ENCODE data around the gene ANGEL1.

ANGEL1 gene

DNA sequence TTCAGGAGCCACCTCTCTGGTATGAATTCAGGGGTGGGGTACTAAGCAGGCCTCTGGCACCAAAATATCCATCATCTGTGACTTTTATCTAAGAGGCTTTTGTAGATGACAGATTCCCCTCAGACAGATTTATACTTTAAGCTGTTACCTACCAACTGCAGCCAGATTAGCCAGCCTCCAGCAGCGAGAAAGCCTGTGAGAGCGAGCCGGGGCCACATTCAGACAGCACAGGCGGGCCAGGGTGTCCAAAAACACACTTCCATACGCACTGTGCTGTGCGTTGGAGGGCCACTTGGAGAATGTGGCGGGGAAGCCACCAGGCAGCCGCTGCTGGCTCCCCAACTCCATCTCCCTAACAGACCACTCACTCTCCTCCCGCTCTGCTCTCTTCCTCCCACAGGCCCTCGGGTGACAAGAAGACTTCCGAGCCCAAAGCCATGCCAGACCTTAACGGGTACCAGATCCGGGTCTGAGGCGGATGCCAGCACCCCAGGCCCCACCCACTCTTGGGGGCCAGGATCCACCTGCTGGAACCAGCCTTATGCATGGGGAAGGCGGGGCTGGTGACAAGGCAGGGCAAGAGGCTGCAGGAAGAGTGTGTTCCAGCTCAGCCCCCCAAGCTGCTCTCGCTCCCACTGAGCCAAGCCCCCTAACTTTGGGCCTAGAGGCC, 34.0 kb downstream of the ANGEL1 start:
- FAIRE-seq = no peak

DNA sequence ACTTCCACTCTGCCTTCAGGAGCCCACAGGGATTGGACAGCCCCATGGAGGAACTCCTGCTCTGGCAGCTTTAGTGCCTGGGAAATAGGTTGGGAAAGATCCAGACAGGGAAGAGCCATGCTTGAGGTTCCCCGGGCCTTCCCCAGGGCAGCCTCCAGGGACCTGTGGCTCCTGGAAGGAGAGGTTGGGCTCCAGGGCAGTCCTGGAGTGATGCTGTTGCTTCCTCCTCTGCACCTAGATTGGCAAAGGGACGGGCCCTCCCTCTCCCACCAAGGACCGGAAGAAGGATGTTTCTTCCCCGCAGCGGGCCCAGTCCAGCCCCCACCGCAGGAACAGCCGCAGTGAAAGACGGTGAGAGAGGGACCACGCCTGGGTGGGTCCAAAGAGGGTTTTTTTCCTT, 35.0 kb downstream of the ANGEL1 start:
- no peak for FAIRE-seq

DNA sequence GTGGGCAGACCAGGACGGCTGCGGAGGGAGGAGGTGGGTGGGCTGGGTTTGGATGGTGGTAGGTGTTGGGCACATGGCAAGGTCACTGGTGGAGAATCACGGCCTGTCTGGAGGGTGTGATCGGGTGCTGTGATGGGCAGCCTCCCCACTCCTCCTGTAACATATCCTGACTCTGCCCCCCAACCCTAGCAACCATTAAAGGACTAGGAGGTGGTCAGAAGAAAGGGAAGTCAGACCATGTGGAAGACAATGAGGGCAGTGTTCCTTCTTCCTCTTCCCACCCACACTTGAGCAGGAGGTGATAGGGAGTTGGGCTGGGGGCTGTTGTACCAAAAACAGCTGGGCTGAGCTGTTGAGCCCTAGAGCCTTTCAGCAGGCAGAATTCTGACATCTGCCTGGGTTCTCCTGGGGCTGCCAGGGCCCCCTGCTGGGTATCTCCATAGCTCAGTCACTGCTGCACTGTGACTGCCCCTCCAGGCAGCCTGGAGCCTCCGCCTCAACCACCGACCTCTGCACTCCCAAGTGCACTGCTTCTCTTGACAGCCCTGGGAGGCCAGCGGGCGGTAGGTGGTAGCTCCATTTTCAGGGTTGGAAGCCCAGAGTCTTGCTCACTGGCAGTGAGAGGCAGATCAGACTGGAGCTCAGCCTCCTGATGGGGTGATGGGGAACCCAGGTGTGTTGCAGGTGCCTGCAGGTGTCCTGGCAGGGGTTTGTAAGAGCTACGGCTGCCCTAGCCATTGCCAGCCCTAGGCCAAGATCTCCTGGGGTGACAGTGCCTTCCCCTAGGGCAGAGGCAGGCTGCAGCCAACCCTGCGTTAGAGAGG, 36.0 kb downstream of the ANGEL1 start:
- FAIRE-seq = no peak

GRCh38 chr14:76775695-76776427, 36.8 kb downstream of the ANGEL1 start:
- no peak for FAIRE-seq

DNA sequence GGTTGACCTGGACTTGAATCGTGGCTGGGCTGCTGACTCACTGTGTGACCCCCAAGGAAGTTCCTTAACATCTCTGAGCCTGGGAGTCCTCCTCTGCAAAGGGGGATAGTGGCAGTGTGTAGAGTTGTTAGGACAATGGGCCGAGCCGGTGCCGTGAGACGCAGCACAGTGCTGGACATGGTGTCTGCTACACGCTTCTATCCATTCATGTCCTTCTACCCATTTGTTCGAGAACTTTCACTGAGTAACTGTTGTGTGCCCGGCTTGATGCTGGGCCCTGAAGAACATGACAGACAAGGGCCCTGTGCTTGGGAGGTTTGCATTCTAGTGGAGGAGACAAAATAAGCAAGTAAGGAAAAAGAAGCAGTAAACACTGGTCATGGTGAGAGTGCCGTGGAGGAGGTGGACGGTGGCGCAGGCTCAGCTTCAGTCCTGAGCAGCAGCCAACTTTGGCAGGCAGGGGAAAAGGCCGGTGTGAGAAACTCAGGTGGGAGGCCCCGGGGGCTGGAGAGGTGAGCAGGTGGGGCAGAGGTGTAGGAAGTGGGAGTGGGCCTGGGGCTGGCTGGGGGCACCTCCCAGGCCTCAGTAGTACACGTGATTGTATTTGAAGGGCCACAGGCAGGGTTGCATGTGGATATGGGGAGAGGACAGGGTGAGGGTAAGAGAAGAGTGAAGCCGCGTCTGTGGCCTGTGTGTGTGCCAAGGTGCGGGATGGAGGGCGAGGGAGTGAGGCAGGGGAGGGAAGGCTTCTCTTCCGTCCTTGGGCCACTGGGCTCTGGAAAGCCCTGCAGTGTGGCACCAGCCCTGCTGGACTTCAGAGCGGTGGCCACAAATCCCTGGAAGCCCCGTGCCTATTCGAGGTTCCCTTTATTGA, 37.6 kb downstream of the ANGEL1 start:
- FAIRE-seq = no peak

GRCh38 chr14:76773956-76774820, 38.5 kb downstream of the ANGEL1 start:
- no peak for FAIRE-seq

DNA sequence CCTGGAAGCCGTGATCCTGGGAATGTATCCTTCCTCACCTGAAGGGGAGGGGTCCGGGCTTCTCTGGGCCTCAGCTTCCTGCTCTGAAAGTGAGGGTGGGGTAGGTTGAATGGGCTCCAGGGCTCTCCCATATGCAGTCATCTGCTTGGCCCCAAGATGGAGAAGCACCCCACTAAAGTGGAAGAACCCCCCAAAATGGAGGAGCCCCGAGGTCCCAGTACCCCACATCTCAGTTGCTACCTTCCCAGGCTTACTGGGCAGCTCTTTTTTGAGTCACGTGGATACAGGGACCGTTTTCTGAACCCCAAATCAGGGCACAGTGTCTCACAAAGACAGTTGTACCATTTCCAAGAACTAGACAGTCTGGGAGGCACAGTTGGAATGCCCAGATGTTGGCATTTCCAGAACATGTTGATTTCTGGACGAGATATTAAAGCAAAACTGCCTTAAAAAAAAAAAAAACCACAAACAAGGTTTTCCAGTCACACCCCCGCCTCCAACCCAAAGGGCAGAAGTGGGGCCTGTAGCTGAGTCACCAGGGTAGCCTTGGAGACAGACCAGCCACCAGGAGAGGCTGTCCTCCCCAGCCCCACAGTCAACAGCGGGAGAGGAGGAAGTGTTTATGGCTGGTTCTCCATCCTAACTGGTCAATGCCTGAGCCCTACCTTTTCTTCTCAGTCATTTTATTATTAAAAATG, 39.3 kb downstream of the ANGEL1 start:
- FAIRE-seq = peak; percentile 9

- FAIRE-seq = no peak
Observed at GRCh38 chr14:76772300-76773187, 40.1 kb downstream of the ANGEL1 start.

- FAIRE-seq = no peak
Observed at GRCh38 chr14:76771437-76771980, 41.2 kb downstream of the ANGEL1 start.

DNA sequence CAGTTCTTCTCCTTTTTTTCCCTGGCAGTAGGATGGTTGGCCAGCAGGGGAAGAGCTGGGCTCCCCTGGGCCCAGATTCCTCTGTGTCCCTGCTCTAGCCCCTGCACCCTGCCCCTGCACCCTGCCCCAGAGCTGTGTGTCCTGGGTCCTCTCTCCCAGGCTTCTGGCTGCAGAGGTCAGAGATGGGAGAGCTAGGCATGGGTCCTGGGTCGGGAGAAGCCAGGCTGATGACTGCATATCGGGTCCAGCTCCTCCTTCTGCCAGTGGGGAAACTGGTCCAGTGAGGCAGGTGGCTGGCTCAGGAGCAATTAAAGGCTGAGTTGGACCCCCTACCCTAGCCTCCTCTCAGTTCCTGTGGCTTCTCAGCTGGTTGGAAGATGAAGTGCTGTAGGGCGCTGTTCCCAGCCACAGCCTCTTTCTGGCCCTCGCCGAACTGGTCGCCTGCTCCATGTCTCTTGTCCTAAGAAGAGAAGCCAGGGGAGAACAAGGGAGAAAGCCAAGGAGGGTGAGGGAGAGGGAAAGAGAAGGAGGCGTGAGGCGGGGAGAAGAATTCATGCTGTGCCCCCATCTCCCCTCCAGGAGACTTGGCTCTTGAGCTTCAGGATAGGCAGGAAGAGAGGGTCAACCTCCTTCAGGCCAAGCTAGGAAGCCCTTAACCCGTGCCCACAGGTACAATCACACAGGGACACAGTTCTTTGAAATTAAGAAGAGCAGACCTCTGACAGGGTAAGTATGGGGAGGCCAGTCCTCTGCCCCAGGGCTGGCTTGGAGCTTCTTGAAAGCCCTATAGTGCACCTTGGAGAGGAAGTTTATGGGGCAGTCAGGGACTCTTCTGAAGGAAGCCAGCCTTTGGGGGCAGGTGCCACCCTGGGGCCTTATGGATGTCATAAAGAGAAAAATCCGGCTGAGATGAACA, 41.9 kb downstream of the ANGEL1 start:
- FAIRE-seq = no peak

DNA sequence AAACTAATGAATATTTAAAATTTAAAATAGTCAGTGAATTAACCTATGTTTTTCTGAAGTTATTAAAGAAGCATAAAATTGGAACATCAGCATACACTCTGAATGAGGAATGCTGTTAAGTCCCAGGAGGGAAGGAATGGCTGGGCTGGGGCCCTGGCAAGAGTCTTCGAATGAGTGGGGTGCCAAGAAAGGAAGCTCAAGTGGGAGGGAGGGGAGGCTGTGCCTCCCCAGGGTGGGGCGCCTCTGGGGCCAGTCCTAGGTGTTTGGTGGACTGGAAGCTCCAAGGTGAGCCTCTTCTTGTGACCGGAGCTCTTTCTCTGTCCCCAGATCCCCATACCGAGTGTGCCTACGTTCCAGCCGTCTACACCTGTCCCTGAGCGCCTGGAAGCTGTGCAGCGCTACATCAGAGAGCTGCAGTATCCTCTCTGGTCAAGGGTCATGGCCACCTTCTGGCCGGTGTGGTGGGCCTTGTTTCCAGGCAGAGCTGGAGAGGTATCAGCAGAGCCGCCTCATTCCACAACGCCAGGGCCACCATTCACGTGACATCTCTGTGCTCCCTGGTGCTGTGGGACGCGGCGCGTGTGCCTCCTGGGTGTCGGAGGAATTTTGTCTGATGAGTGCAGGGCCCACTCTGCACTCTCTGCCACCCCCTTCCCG, 42.9 kb downstream of the ANGEL1 start:
- FAIRE-seq = no peak

GRCh38 chr14:76768671-76769500, 43.8 kb downstream of the ANGEL1 start:
- FAIRE-seq = no peak

DNA sequence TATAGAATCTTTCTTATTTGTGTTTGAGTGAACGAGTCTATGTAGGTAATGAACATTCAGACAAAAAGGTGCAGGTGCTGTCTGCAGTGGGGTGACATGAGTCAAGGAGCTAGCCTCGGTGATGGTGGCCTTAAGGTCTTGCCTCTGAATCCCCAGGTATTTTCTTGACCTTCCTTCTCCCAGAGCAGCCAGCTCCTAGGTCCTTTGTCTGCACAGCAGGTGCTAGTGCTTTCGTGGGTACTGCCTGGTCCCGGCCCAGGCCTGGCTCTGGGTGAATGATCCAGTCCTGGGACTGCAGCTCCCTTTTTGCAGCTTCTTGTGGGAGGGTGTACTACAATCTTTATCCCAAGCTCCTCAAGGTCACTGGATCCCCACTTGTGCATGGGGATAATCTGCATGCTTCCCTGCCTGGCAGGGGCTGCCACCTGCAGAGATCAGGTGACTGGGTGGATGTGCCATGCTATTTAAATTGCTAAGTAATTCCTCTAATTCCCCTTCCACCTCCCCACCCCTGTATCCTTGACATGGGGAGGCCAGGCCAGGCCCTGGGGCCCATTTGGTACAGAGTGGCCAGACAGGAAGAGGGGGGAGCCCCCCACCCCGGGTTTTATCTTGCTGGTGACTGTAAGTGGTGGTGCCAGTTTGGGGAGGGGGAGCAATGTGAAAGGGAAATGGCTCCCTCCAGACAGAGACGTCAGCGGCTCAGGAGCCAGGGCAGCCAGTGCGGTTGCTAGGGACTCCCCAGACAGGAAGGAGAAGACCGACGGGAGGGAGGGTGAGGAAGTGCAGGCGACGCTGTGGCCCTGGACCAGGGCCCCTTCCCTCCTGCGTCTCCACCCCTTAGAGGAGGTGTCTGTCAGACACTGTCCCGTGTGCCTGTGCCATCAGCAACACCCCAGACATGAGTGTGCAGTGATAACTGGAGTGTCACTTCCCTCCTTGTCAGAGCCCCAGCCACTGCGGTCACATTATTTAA, 44.7 kb downstream of the ANGEL1 start:
- FAIRE-seq = no peak

GRCh38 chr14:76765461-76765931, 47.2 kb downstream of the ANGEL1 start:
- no peak for FAIRE-seq

Measured in islet of Langerhans (tissue), 1 donor.